Stromal cell of bone marrow (primary cell): ENCODE measurements around the gene KPNA3.
"Not testable (repeated sequence)": the region's sequence is repeated elsewhere in the genome, so short reads cannot be mapped to it uniquely, and the experiment has no call there.

Experiments
- DNase-seq: peaks from one replicate; pipeline ENCODE4 v3.0.0-alpha.2; 2012; ENCODE audit warnings: low read depth

KPNA3 gene

GRCh38 chr13:49746111-49746510, 46.4 kb downstream of the KPNA3 start:
- DNase-seq = no peak

- DNase-seq = no peak
Measured at GRCh38 chr13:49740870-49741269, 51.6 kb downstream of the KPNA3 start.

- no peak for DNase-seq
Measured at GRCh38 chr13:49739498-49740187, 52.8 kb downstream of the KPNA3 start.

- DNase-seq = no peak
Measured at GRCh38 chr13:49733181-49733951, 59.1 kb downstream of the KPNA3 start.

GRCh38 chr13:49731766-49732165, 60.7 kb downstream of the KPNA3 start:
- DNase-seq = peak; percentile 67

- no peak for DNase-seq
Measured at GRCh38 chr13:49716615-49717014, 75.9 kb downstream of the KPNA3 start.

- DNase-seq = no peak
Measured at GRCh38 chr13:49714757-49715156, 77.7 kb downstream of the KPNA3 start.

- DNase-seq = no peak
Measured at GRCh38 chr13:49711218-49711863, 81.1 kb downstream of the KPNA3 start.

GRCh38 chr13:49704264-49704663, 88.2 kb downstream of the KPNA3 start:
- DNase-seq = not testable (repeated sequence)

GRCh38 chr13:49701491-49701890, 91.0 kb downstream of the KPNA3 start:
- DNase-seq = no peak

- no peak for DNase-seq
Measured at GRCh38 chr13:49697468-49697867, 95.0 kb downstream of the KPNA3 start.

- no peak for DNase-seq
Measured at GRCh38 chr13:49694446-49694845, 98.0 kb downstream of the KPNA3 start.

GRCh38 chr13:49693877-49694276, 98.6 kb downstream of the KPNA3 start:
- DNase-seq = no peak

- no peak for DNase-seq
Measured at GRCh38 chr13:49693191-49693733, 99.2 kb downstream of the KPNA3 start.

GRCh38 chr13:49690995-49691784, 101.3 kb downstream of the KPNA3 start, which contains the start of gene EBPL:
TSS of gene EBPL (minus strand) at chr13:49691486. CDS start at chr13:49691424, 62 bp downstream.
- peak; percentile 77 for DNase-seq

- DNase-seq = no peak
Measured at GRCh38 chr13:49690133-49690994, 102.1 kb downstream of the KPNA3 start.

GRCh38 chr13:49683489-49683888, 109.0 kb downstream of the KPNA3 start:
- DNase-seq = no peak

- no peak for DNase-seq
Measured at GRCh38 chr13:49681842-49682435, 110.5 kb downstream of the KPNA3 start.

- DNase-seq = no peak
Measured at GRCh38 chr13:49679246-49679645, 113.2 kb downstream of the KPNA3 start.

- no peak for DNase-seq
Measured at GRCh38 chr13:49678191-49678914, 114.1 kb downstream of the KPNA3 start.
